K562 (cell line): Measurements from ENCODE around the gene SLC25A21. TPM values are rescaled to one million over a fixed set of nuclear protein-coding genes. Genes with fewer than 3 reads are reported as not detected.
"Not testable (repeated sequence)": the region's sequence is repeated elsewhere in the genome, so short reads cannot be mapped to it uniquely, and the experiment has no call there.

Experiments used
- ATAC-seq: fragments of 200-7000 bp; cut with Tn5 transposase; 3 replicates; pipeline ENCODE4 v1.9.1; 2020; ENCODE audit warnings: moderate library complexity
- BruUV-seq: library from RNA; stranded (reverse); fragments of 400-500 nt; replicated peaks from 2 replicates; lab custom pipeline; 2021; lab: Mats Ljungman, UMichigan
- CTCF ChIA-PET: fragments of 300-600 bp; formaldehyde crosslinking; extraction: SDS; loops from one replicate; lab custom pipeline; 2021; ENCODE audit warnings: low intra/inter-chr PET ratio; lab: Yijun Ruan, JAX
- POLR2A ChIA-PET: fragments of 300-600, 350-650 bp; sonication (Branson Sonifier 250); formaldehyde crosslinking; extraction: SDS; loops from one replicate; lab custom pipeline; 2021; ENCODE audit warnings: antibody characterized with exemption, inconsistent platforms; lab: Yijun Ruan, JAX
- DNase-seq, 4 experiments: peaks; one replicate each; pipeline versions ENCODE4 v3.0.0 to v3.0.0-alpha.2; 2011 to 2018; ENCODE audit warnings: low spot score in 3 of 4, mixed read lengths in 3 of 4; ENCODE audit errors: extremely low read depth in 1 of 4
- FAIRE-seq: peaks from 2 replicates; lab custom pipeline; 2011; peaks lifted over from hg19 to GRCh38; lab: Jason Lieb, UNC
- H2AFZ ChIP-seq: 2 replicates; pipeline ENCODE4 v1.6.0; 2011; ENCODE audit warnings: low read depth, low read length, control low read depth, inconsistent platforms
- H3K27ac ChIP-seq: fragments of 200-600 bp; 3 replicates; pipeline ENCODE4 v1.8.0; 2011; ENCODE audit warnings: low read depth, mild to moderate bottlenecking, control low read depth, inconsistent platforms, low read length, moderate library complexity, mixed read lengths; ENCODE audit errors: extremely low read depth
- H3K27me3 ChIP-seq, 2 experiments: fragments of 300-600 bp in 1 of 2; 2 replicates in 1 of 2; 3 replicates in 1 of 2; pipeline versions ENCODE4 v1.6.0 to v1.8.0; 2011; ENCODE audit warnings: inconsistent platforms in 2 of 2, low read length in 2 of 2, mild to moderate bottlenecking in 1 of 2, mixed read lengths in 1 of 2, moderate library complexity in 1 of 2; ENCODE audit not compliant: control insufficient read depth in 2 of 2, insufficient read depth in 2 of 2
- H3K36me3 ChIP-seq: fragments of 300-600 bp; 3 replicates; pipeline ENCODE4 v1.8.0; 2011; ENCODE audit warnings: mild to moderate bottlenecking, low read length, inconsistent platforms; ENCODE audit not compliant: control insufficient read depth, insufficient read depth
- H3K4me1 ChIP-seq, 2 experiments: fragments of 200-600 bp in 1 of 2; replicated peaks in 1 of 2; 2 replicates in 1 of 2; 3 replicates in 1 of 2; pipeline versions ENCODE4 v1.5.1 to v1.8.0; 2011; ENCODE audit warnings: inconsistent platforms in 2 of 2, low read length in 2 of 2, mild to moderate bottlenecking in 1 of 2, mixed read lengths in 1 of 2, moderate library complexity in 1 of 2; ENCODE audit not compliant: control insufficient read depth in 2 of 2, insufficient read depth in 2 of 2
- H3K4me2 ChIP-seq: 2 replicates; pipeline ENCODE4 v1.6.1; 2011; ENCODE audit warnings: low read length, control low read depth, inconsistent platforms, mixed read lengths; ENCODE audit not compliant: insufficient read depth
- H3K4me3 ChIP-seq: fragments of 200-600 bp; sonication (generic), shearing (Covaris generic); 2 replicates; pipeline ENCODE4 v1.5.1; 2016; ENCODE audit warnings: control low read depth, inconsistent platforms
- H3K79me2 ChIP-seq: fragments of 200-600 bp; 3 replicates; pipeline ENCODE4 v1.8.0; 2011; ENCODE audit warnings: low read length, inconsistent platforms; ENCODE audit not compliant: control insufficient read depth, insufficient read depth
- H3K9ac ChIP-seq, 2 experiments: 2 replicates each; pipeline versions ENCODE4 v1.6.0 to v1.6.1; 2011; ENCODE audit warnings: low read depth in 2 of 2, low read length in 2 of 2, control low read depth in 1 of 2, inconsistent platforms in 1 of 2, mild to moderate bottlenecking in 1 of 2, mixed read lengths in 1 of 2; ENCODE audit not compliant: insufficient read depth in 1 of 2
- H3K9me1 ChIP-seq: one replicate; pipeline ENCODE4 v1.6.0; 2011; ENCODE audit warnings: inconsistent platforms, mild to moderate bottlenecking, low read length, moderate library complexity; ENCODE audit not compliant: control insufficient read depth, insufficient read depth
- H3K9me3 ChIP-seq: replicated peaks from 2 replicates; pipeline ENCODE4 v1.5.1; 2011; ENCODE audit warnings: low read depth, low read length, inconsistent platforms; ENCODE audit not compliant: control insufficient read depth, insufficient read depth
- H4K20me1 ChIP-seq: replicated peaks from 2 replicates; pipeline ENCODE4 v1.6.1; 2011; ENCODE audit warnings: low read length, inconsistent platforms, mixed read lengths; ENCODE audit not compliant: control insufficient read depth, insufficient read depth
- SP1 ChIP-seq: sonication (generic); formaldehyde crosslinking; IDR thresholded peaks from 2 replicates; pipeline ENCODE4 v1.8.1; 2022; ENCODE audit warnings: mild to moderate bottlenecking, missing genetic modification reagents
- THAP12 ChIP-seq: fragments of 250-450 bp; sonication (Bioruptor Pico); IDR thresholded peaks from 2 replicates; pipeline ENCODE4 v1.9.0; 2021; ENCODE audit warnings: mild to moderate bottlenecking, inconsistent platforms
- ZNF77 ChIP-seq: fragments of 250-450 bp; sonication (Bioruptor Pico); IDR thresholded peaks from 2 replicates; pipeline ENCODE4 v1.5.0; 2020
- WGBS: fragments of 100-300 bp; shearing (Covaris generic); methylation state at CpG from one replicate; pipeline ENCODE4 v1.1.6; 2016; ENCODE audit warnings: low coverage, mixed read lengths; ENCODE audit not compliant: insufficient coverage; ENCODE audit errors: missing lambda C conversion rate; 5-methylcytosine and 5-hydroxymethylcytosine counted together
- in situ Hi-C: fragments of 300-500 bp; cut with MboI; formaldehyde crosslinking; loops from 4 replicates; pipeline ENCODE4 v1.15.0; 2018; ENCODE audit warnings: inconsistent platforms, mixed read lengths
- intact Hi-C: fragments of 100-400 bp; cut with micrococcal nuclease; formaldehyde crosslinking; loops from 2 replicates; pipeline ENCODE4 v1.14.2; 2022
- polyA plus RNA-seq, 8 experiments: library from polyadenylated mRNA; depleted of rRNA in 4 of 8; stranded (reverse) in 5 of 8; unstranded in 3 of 8; fragments of >200 nt; fragmentation: Nextera tagmentation in 2 of 8; fragmentation: Illumina TruSeq in 1 of 8; extraction: Ambion mirVana in 2 of 8; extraction: Trizol in 1 of 8; gene quantifications; 2 replicates each; pipeline versions ENCODE4 v1.2.1 to v1.2.3, GENCODE V29; 2011 to 2014; ENCODE audit warnings: inconsistent platforms in 1 of 8, missing spikeins in 1 of 8
- total RNA-seq, 7 experiments: library from RNA; depleted of rRNA in 6 of 7; stranded (reverse); fragments of >200 nt in 6 of 7; fragmentation: Illumina TruSeq in 2 of 7; extraction: Trizol in 2 of 7; gene quantifications; 2 replicates each; pipeline versions ENCODE4 v1.2.1 to v1.2.3, GENCODE V29; 2011 to 2021; ENCODE audit warnings: low replicate concordance in 1 of 7

Gene SLC25A21
- total and polyA plus RNA-seq, 9 of the 15 experiments (the other 6 are each of a cell fraction or from before 2014, with no cell fraction given), result 15.2 to 46.7 (median 28.7) TPM

GRCh38 chr14:37185670-37186069 is 13.3 kb upstream of the SLC25A21 start:
- in situ Hi-C loops (no loop called here), intact Hi-C loops (no loop called here)
- TF ChIP-seq THAP12 (CRISPR knock-in tag) (no peak), SP1 (CRISPR knock-in tag) (no peak), ZNF77 (CRISPR knock-in tag) (no peak)
- no peaks in the 10 kb centered on the region for H3K36me3 ChIP-seq
- no peaks in the 10 kb centered on the region for H3K9me3 ChIP-seq
- DNase-seq (no peak), ATAC-seq (no peak), FAIRE-seq (no peak)
- H3K27me3 ChIP-seq, result no peaks in the 10 kb centered on the region
- H3K79me2 ChIP-seq, result no peaks in the 10 kb centered on the region
- no peak overlapping the region for H3K9ac ChIP-seq
- POLR2A ChIA-PET, result no interaction called here
- no TSS peak for BruUV-seq
- H3K9me1 ChIP-seq, result no peaks in the 10 kb centered on the region
- no peak overlapping the region for H3K27ac ChIP-seq
- H2AFZ ChIP-seq, result no peak overlapping the region; the same call in 1 of the 2 replicates
- no peak overlapping the region for H3K4me2 ChIP-seq
- CTCF ChIA-PET, result no interaction called here
- no peaks in the 10 kb centered on the region; a peak in 1 of 5 replicates for H3K4me1 ChIP-seq
- H3K4me3 ChIP-seq, result no peak overlapping the region
- H4K20me1 ChIP-seq, result no peaks in the 10 kb centered on the region

GRCh38 chr14:37184520-37184919 is 12.1 kb upstream of the SLC25A21 start:
- not testable (repeated sequence) for BruUV-seq

More at GRCh38 chr14:37184520-37184919, 12.1 kb upstream of the SLC25A21 start:
- H3K27me3 ChIP-seq, H3K4me2 ChIP-seq, FAIRE-seq, DNase-seq, CTCF ChIA-PET, H3K4me1 ChIP-seq, in situ Hi-C loops, H3K27ac ChIP-seq, H3K79me2 ChIP-seq, H3K36me3 ChIP-seq, H4K20me1 ChIP-seq, H3K9ac ChIP-seq, H3K9me1 ChIP-seq, ATAC-seq, H2AFZ ChIP-seq, H3K4me3 ChIP-seq, intact Hi-C loops, H3K9me3 ChIP-seq: not testable (repeated sequence)
- POLR2A ChIA-PET, result interaction anchor here (1.5 kb wide), 1 partner anchor 10 kb away, joined by 4 read pairs; no protein-coding TSS in a partner anchor
- 81% methylated on average over 8 of the region's 8 CpGs for WGBS
